ENCODE measurements around the gene ZNF653. TPM values are rescaled to one million over a fixed set of nuclear protein-coding genes. Genes with fewer than 3 reads are reported as not detected.
"Not testable (repeated sequence)": the region's sequence is repeated elsewhere in the genome, so short reads cannot be mapped to it uniquely, and the experiment has no call there.

Gene ZNF653
- total RNA-seq, 2 experiments from 2014 or later: 21.4 to 24.4 TPM

DNA sequence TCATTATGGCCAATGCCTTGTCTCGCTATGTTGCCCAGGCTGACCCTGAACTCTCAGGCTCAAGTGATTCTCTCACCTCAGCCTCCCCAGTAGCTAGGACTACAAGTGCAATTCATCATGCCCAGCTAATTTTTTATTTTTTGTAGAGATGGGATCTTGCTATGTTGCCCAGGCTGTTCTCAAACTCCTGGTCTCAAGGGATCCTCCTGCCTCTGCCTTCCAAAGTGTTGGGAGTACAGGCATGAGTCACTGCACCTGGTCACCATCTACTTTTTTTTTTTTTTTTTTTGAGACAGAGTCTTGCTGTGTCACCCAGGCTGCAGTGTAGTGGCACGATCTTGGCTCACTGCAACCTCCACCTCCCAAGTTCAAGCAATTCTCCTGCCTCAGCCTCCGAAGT, 30.3 kb downstream of the ZNF653 start:
- CTCF ChIA-PET: interaction anchor here (0.6 kb wide), 1 partner anchor 181 kb away, joined by 3 read pairs; no protein-coding TSS in a partner anchor
- H3K9me3 Mint-ChIP-seq; H3K4me3 Mint-ChIP-seq; H3K4me1 Mint-ChIP-seq; H3K27ac Mint-ChIP-seq; H3K36me3 Mint-ChIP-seq (ENCODE audit: low read depth); DNase-seq: not testable (repeated sequence)
- POLR2A ChIA-PET: interaction anchor here (0.6 kb wide), 1 partner anchor 23 kb away, joined by 8 read pairs; no protein-coding TSS in a partner anchor
- peaks cover 41% of the 10 kb centered on the region for H3K27me3 Mint-ChIP-seq

DNA sequence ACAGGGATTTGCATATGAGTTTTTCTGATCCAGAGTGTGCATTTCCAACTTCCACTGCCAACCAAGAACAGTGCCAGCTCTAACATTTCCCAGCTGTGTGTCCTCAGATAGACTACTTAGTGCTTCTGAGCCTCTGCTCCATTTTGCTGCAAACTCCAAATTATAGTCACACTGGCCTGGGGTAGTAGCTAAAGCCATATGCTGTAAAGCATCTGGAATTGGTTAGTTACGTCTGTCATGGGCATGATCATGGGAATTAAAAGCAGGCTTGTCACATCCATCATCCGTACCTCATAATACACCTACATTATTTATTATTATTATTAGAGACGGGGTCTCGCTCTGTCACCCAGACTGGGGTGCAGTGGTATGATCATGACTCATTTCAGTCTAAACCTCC, 31.9 kb downstream of the ZNF653 start:
- Mint-ChIP-seq H3K4me3 (no peak overlapping the region), H3K36me3 (ENCODE audit: low read depth) (no peaks in the 10 kb centered on the region)
- CTCF ChIA-PET: interaction anchor here (0.6 to 2.1 kb wide), 2 partner anchors 9 to 635 kb away, joined by 4 to 10 read pairs; no protein-coding TSS in a partner anchor

DNA sequence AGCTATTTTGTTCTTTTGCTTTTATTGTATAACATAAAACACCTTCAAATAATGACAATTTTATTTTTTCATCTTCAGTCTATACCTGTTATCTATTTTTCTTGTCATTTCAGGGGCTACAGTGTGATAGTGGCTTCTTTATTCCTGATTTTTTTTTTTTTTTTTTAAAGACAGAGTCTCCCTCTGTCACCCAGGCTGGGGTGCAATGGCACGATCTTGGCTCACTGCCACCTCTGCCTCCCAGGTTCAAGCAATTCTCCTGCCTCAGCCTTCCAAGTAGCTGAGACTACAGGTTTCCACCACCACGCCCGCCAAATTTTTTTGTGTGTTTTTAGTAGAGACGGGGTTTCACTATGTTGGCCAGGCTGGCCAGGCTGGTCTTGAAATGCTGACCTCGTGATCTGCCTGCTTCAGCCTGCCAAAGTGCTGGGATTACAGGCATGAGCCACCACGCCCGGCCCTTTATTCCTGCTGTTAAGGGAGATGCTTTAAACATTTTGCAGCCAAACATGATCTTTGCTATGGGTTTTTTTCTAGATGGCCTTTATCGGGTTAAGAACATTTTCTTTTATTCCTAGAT, 37.3 kb downstream of the ZNF653 start:
- POLR2A ChIA-PET; H3K4me1 Mint-ChIP-seq; H3K4me3 Mint-ChIP-seq; H3K27ac Mint-ChIP-seq; H3K36me3 Mint-ChIP-seq (ENCODE audit: low read depth); H3K27me3 Mint-ChIP-seq; H3K9me3 Mint-ChIP-seq; DNase-seq: not testable (repeated sequence)
- CTCF ChIA-PET: interaction anchor here (0.9 to 2.3 kb wide), 3 partner anchors 9 to 25 kb away, joined by 3 to 11 read pairs (median 3); no protein-coding TSS in a partner anchor

More for the DNA sequence above, 31.9 kb downstream of the ZNF653 start:
- Mint-ChIP-seq H3K4me1 (no peaks in the 10 kb centered on the region), H3K9me3 (no peaks in the 10 kb centered on the region), H3K27ac (no peak overlapping the region), H3K27me3 (peaks cover 36% of the 10 kb centered on the region)
- POLR2A ChIA-PET: interaction anchor here (0.6 kb wide), 1 partner anchor 11 kb away, joined by 3 read pairs; no protein-coding TSS in a partner anchor
- no peak for DNase-seq

DNA sequence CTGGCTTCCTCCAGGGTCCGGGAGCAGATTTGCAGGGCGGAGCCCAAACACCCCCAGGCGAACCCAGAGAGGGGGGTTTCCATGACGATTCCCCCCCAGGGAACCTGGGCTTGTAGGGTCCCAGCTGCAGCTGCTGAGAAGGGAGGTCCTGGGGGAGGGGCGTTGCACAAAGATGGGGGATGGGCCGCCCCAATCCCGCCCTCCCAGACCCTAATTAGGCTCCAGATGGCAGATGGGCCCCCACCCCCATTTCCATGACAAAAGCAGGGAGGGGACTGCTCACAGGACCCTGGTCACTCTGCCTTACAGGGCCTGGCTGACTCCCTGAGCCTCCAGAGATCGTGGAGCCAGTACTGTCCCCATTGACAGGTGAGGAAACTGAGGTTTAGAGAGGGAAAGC, 40.0 kb downstream of the ZNF653 start:
- Mint-ChIP-seq H3K4me1 (no peaks in the 10 kb centered on the region), H3K27me3 (peaks cover under 1% of the 10 kb centered on the region), H3K36me3 (ENCODE audit: low read depth) (no peaks in the 10 kb centered on the region), H3K4me3 (no peak overlapping the region), H3K9me3 (no peaks in the 10 kb centered on the region), H3K27ac (no peak overlapping the region)
- DNase-seq: no peak
- CTCF ChIA-PET: no interaction called here
- POLR2A ChIA-PET: no interaction called here

DNA sequence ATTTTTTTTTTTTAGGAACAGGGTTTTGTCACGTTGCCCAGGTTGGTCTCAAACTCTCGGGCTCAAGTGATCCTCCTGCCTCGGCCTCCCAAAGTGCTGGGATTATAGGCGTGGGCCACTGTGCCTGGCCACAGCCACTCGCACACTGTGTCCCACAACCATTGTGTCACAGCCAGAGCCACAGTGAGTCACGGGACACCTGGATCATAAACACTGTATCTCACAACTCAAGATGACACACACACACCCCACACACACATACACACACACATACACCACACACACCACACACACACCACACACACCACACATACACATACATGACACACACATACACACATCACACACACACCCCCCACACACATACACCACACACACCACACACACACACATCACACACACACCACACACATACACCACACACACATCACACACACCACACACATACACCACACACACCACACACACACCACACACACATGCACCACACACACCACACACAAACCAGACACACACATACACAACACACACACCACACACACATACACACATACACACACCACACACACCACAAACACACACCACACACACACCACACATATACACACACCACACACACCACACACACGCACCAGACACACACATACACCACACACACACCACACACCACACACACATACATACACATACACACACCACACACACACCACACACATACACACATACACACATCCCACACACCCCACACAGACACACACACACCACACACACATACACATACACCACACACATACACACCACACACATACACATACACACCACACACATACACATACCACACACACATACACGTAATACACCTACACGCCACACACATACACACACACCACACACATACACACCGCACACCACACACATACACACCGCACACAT, 41.0 kb downstream of the ZNF653 start:
- DNase-seq: no peak
- Mint-ChIP-seq H3K27ac (no peak overlapping the region), H3K4me1 (no peaks in the 10 kb centered on the region), H3K4me3 (no peak overlapping the region), H3K36me3 (ENCODE audit: low read depth) (no peaks in the 10 kb centered on the region), H3K9me3 (no peaks in the 10 kb centered on the region), H3K27me3 (peaks cover 2% of the 10 kb centered on the region)
- POLR2A ChIA-PET: interaction anchor here (0.5 kb wide), 1 partner anchor 460 kb away, joined by 3 read pairs; the partner anchor contains the start of gene ZNF700
- CTCF ChIA-PET: no interaction called here

DNA sequence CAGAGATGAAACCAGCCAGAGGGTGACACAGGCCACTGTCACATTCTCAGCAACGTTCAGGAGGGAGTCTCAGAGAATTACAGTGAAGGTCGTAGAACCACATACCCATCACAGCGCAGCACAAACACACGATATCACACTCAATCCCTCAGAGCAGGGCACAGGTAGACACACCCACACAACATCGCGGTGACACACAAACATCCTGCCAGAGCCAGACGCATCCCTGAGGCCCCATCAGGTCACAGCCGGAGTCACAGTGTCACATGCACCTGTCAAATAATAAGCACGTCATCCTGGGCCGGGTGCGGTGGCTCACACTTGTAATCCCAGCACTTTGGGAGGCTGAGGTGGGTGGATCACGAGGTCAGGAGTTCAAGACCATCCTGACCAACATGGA, 42.2 kb downstream of the ZNF653 start:
- DNase-seq: no peak
- Mint-ChIP-seq H3K4me3 (no peak overlapping the region), H3K27me3 (peaks cover 2% of the 10 kb centered on the region), H3K36me3 (ENCODE audit: low read depth) (no peaks in the 10 kb centered on the region), H3K9me3 (no peaks in the 10 kb centered on the region), H3K4me1 (no peaks in the 10 kb centered on the region), H3K27ac (no peak overlapping the region)
- ChIA-PET POLR2A (no interaction called here), CTCF (interaction anchor here (0.6 kb wide), 1 partner anchor 112 kb away, joined by 3 read pairs; no protein-coding TSS in a partner anchor)

DNA sequence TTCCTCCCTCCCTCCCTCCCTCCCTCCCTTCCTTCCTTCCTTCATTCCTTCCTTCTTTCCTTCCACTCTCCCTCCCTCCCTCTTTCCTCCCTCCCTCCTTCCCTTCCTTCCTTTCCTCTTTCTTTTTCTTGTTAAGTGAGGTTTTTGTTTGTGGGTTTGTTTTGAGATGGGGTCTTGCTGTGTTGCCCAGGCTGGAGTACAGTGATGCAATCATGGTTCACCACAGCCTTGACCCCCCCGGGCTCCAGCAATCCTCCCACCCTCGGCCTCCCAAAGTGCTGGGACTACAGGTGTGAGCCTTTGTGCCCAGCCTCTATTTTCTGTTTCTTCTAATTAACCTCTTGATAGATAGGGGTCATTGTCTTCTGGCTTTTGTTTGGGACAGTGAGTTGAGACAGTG, 44.2 kb downstream of the ZNF653 start:
- H3K4me1 Mint-ChIP-seq: no peaks in the 10 kb centered on the region
- ChIA-PET POLR2A (no interaction called here), CTCF (interaction anchor here (0.5 kb wide), 1 partner anchor 527 kb away, joined by 4 read pairs; no protein-coding TSS in a partner anchor)
- no peak overlapping the region for H3K4me3 Mint-ChIP-seq
- no peak overlapping the region for H3K27ac Mint-ChIP-seq
- peaks cover 2% of the 10 kb centered on the region for H3K27me3 Mint-ChIP-seq
- no peaks in the 10 kb centered on the region for H3K9me3 Mint-ChIP-seq
- DNase-seq: no peak
- H3K36me3 Mint-ChIP-seq (ENCODE audit: low read depth): no peaks in the 10 kb centered on the region

DNA sequence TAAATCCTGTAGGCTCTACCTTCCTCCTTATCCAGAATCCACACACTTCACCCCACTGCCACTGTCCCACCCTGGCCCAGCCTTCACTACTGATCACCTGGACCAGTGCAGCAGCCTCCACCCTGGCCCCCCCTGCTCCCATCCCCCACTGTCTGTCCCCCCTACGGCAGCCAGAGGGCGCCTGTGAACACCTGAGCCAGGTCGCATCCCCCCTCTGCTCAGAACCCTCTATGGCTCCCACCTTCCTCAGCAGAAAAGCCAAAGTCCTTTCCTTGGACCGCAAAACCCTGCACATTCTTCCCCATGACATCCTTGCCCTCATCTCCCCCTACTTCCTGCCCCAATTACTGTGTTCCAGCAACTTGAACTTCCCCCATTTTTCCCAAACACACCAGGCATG, 45.4 kb downstream of the ZNF653 start:
- Mint-ChIP-seq H3K4me1 (no peaks in the 10 kb centered on the region), H3K9me3 (no peaks in the 10 kb centered on the region), H3K27ac (no peak overlapping the region), H3K27me3 (peaks cover 2% of the 10 kb centered on the region), H3K4me3 (no peak overlapping the region), H3K36me3 (ENCODE audit: low read depth) (no peaks in the 10 kb centered on the region)
- CTCF ChIA-PET: no interaction called here
- POLR2A ChIA-PET: no interaction called here
- peak; percentile 21 for DNase-seq

DNA sequence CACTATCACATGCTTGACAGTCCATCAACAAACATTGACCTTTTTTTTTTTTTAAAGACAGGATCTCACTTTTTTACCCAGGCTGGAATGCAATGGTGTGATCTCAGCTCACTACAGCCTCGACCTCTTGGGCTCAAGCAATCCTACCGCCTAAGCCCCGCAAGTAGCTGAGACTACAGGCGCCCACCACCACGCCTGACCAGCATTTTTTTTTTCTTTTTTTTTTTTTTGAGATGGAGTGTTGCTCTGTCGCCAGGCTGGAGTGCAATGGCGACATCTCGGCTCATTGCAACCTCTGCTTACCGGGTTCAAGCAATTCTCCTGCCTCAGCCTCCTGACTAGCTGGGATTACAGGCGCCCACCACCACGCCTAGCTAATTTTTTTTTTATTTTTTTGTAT, 46.7 kb downstream of the ZNF653 start:
- H3K4me3 Mint-ChIP-seq; H3K36me3 Mint-ChIP-seq (ENCODE audit: low read depth); CTCF ChIA-PET; DNase-seq; H3K27me3 Mint-ChIP-seq; H3K27ac Mint-ChIP-seq; H3K4me1 Mint-ChIP-seq; POLR2A ChIA-PET; H3K9me3 Mint-ChIP-seq: not testable (repeated sequence)

DNA sequence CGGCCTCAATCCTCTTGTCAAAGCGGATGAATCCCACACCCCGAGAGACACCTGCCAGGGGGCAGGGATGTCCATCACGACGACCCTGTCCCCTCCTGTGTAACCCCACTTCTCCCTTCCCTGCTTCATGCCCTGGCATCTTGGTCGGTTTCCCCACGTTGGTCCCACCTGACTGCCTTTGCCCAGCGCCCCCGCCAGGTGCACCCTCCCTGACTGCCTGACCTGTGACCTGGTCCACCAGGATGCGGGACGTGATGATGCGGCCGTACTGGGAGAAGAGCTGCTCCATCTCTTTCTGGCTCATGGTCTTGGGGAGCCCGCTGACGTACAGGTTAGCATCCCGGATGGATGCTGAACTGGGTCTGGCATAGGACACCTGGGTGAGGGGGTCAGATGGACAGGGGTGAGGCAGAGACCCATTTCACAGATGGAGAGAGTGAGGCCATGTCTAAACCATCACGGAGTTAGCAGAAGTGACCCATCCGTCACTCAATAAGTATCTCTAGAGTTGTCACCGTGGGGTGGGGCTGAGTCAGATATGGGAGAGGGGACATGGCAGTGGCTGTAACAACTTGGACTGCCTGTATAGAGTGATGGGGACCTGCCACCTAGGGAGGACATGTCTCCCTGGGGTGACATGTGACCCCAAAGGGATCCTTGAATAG, 47.3 kb downstream of the ZNF653 start:
- no peak for DNase-seq
- Mint-ChIP-seq H3K27ac (no peak overlapping the region), H3K4me3 (no peak overlapping the region), H3K36me3 (ENCODE audit: low read depth) (no peaks in the 10 kb centered on the region), H3K27me3 (peaks cover 2% of the 10 kb centered on the region), H3K9me3 (no peaks in the 10 kb centered on the region), H3K4me1 (no peaks in the 10 kb centered on the region)
- ChIA-PET POLR2A (no interaction called here), CTCF (no interaction called here)

DNA sequence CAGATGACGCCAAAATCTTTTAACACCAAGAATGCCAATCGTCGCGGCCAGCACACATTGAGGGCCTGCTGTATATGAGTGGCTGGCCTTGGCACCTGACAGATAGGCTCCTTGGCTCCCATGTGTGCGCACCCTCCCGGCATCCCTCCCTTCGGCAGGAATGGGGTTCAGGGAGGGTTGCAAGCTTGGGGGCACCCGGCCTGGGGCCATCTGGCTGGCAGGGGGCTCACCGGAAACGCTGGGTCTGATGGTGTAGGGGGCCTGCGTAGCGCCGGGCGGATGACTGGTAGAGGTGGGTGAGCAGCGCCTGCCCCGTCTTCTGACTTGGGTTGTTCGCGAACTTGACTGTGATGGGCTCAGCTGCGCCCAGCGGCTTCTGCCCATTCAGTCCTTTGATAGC, 47.8 kb downstream of the ZNF653 start:
- POLR2A ChIA-PET: no interaction called here
- Mint-ChIP-seq H3K4me3 (no peak overlapping the region), H3K4me1 (no peaks in the 10 kb centered on the region), H3K27me3 (peaks cover 2% of the 10 kb centered on the region), H3K9me3 (no peaks in the 10 kb centered on the region), H3K36me3 (ENCODE audit: low read depth) (no peaks in the 10 kb centered on the region), H3K27ac (no peak overlapping the region)
- CTCF ChIA-PET: interaction anchor here (0.7 to 0.8 kb wide), 2 partner anchors 10 to 88 kb away, joined by 3 read pairs; no protein-coding TSS in a partner anchor
- DNase-seq: no peak

DNA sequence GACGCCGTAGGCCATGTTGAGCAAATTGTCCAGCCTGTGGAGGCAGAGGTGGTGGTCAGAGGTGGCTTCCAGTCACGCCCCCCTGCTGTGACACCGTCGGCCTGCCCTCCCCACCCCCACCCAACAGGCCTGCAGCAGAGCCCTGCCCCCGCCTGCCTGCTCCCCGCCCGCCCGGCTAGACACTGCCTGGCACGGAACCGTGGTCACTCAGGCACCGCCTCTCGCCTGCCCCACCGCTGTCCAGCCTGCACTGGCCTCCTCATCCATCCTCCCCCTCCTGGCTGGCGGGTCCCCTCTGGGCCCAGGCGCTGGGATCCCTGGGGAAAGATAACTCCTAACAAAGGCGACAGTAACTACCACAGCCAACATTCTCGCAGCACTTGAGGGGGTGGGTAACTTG, 48.5 kb downstream of the ZNF653 start:
- CTCF ChIA-PET: interaction anchor here (0.8 kb wide), 1 partner anchor 89 kb away, joined by 3 read pairs; no protein-coding TSS in a partner anchor

DNA sequence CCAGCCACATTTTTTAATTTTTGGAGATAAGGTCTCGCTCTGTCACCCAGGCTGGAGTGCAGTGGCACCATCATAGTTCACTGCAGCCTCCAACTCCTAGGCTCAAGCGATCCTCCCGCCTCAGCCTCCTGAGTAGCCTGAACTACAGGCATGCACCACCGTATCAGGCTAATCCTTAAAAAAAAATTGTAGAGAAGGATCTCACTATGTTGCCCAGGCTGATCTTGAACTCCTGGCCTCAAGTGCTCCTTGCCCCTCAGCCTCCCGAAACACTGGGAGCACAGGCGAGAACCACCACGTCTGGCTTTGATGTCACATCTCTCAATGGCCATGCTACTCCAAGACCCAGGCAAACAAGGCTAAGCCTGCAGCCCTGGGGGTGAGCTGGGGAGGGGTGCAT, 49.0 kb downstream of the ZNF653 start:
- DNase-seq: no peak
- Mint-ChIP-seq H3K27ac (no peak overlapping the region), H3K27me3 (peaks cover 2% of the 10 kb centered on the region), H3K9me3 (no peaks in the 10 kb centered on the region), H3K4me1 (no peaks in the 10 kb centered on the region), H3K36me3 (ENCODE audit: low read depth) (no peaks in the 10 kb centered on the region), H3K4me3 (no peak overlapping the region)
- POLR2A ChIA-PET: no interaction called here
- CTCF ChIA-PET: interaction anchor here (0.5 kb wide), 1 partner anchor 612 kb away, joined by 3 read pairs; no protein-coding TSS in a partner anchor

More for the DNA sequence above, 48.5 kb downstream of the ZNF653 start:
- DNase-seq: no peak
- Mint-ChIP-seq H3K9me3 (no peaks in the 10 kb centered on the region), H3K4me1 (no peaks in the 10 kb centered on the region), H3K27me3 (peaks cover 2% of the 10 kb centered on the region), H3K27ac (no peak overlapping the region), H3K36me3 (ENCODE audit: low read depth) (no peaks in the 10 kb centered on the region), H3K4me3 (no peak overlapping the region)
- POLR2A ChIA-PET: no interaction called here
